HG03354 (cell line): ENCODE measurements around the gene ERBB2.
A peak's percentile ranks its signal among the peaks of the same experiment; 100 is the strongest.

Source experiments
- ATAC-seq: cut with Tn5 transposase; IDR thresholded peaks from one replicate; pipeline ENCODE4 v1.9.1; 2021; ENCODE audit warnings: mild to moderate bottlenecking; ENCODE audit not compliant: unreplicated experiment, poor library complexity, severe bottlenecking

Gene ERBB2

GRCh38 chr17:39774047-39774446 lies 74.2 kb downstream of the ERBB2 start:
- ATAC-seq, result no peak

- no peak for ATAC-seq
These were observed 75.2 kb downstream of the ERBB2 start for GRCh38 chr17:39775031-39775430.

GRCh38 chr17:39776252-39776651 lies 76.4 kb downstream of the ERBB2 start:
- no peak for ATAC-seq

- ATAC-seq, result peak; percentile 55
These were observed 77.9 kb downstream of the ERBB2 start for GRCh38 chr17:39777534-39778365.
